Liver (tissue), 9 donors: ENCODE results near the gene ITGAE. TPM values are rescaled to one million over a fixed set of nuclear protein-coding genes. Genes with fewer than 3 reads are reported as not detected.

Source experiments
- DNase-seq: peaks from one replicate; pipeline ENCODE4 v3.0.0-alpha.2; 2017; ENCODE audit warnings: low spot score
- H3K27ac ChIP-seq, 2 donors: one replicate each; pipeline ENCODE4 v1.7.0; 2013; ENCODE audit warnings: inconsistent platforms in 2 of 2, low read length in 2 of 2, control low read depth in 1 of 2, low read depth in 1 of 2, mild to moderate bottlenecking in 1 of 2
- H3K27me3 ChIP-seq, 4 donors: one replicate each; pipeline versions ENCODE4 v1.6.1 to v1.7.0; 2013; ENCODE audit warnings: low read length in 3 of 4, inconsistent platforms in 1 of 4, mild to moderate bottlenecking in 1 of 4, moderate library complexity in 1 of 4; ENCODE audit not compliant: control insufficient read depth in 4 of 4, insufficient read depth in 4 of 4
- H3K36me3 ChIP-seq, 4 donors: one replicate each; pipeline versions ENCODE4 v1.6.1 to v1.7.0; 2013; ENCODE audit warnings: low read length in 3 of 4, mild to moderate bottlenecking in 3 of 4, low read depth in 1 of 4, moderate library complexity in 1 of 4; ENCODE audit not compliant: control insufficient read depth in 4 of 4, insufficient read depth in 3 of 4
- H3K4me1 ChIP-seq, 4 donors: one replicate each; pipeline versions ENCODE4 v1.6.1 to v1.7.0; 2013; ENCODE audit warnings: low read length in 3 of 4, mild to moderate bottlenecking in 3 of 4, moderate library complexity in 1 of 4; ENCODE audit not compliant: control insufficient read depth in 4 of 4, insufficient read depth in 4 of 4
- H3K4me3 ChIP-seq, 3 donors: one replicate each; pipeline versions ENCODE4 v1.6.1 to v1.7.0; 2013; ENCODE audit warnings: low read length in 3 of 3, control low read depth in 1 of 3, low read depth in 1 of 3, mild to moderate bottlenecking in 1 of 3
- H3K9ac ChIP-seq, 2 donors: one replicate each; pipeline ENCODE4 v1.7.0; 2013; ENCODE audit warnings: low read length in 2 of 2, mild to moderate bottlenecking in 2 of 2, moderate library complexity in 2 of 2, control low read depth in 1 of 2, low read depth in 1 of 2
- H3K9me3 ChIP-seq, 4 donors: one replicate each; pipeline versions ENCODE4 v1.6.1 to v1.7.0; 2013; ENCODE audit warnings: low read length in 3 of 4; ENCODE audit not compliant: control insufficient read depth in 4 of 4
- EGR1 ChIP-seq, 2 donors: IDR thresholded peaks; 2 replicates each; pipeline ENCODE4 v1.6.1; 2016 to 2018; ENCODE audit warnings: antibody characterized with exemption in 2 of 2, low read depth in 2 of 2
- FOXA1 ChIP-seq: IDR thresholded peaks from 2 replicates; pipeline ENCODE4 v1.6.1; 2016; ENCODE audit warnings: antibody characterized with exemption
- GABPA ChIP-seq, 2 donors: IDR thresholded peaks in 1 of 2; conservative IDR thresholded peaks in 1 of 2; 2 replicates each; pipeline ENCODE4 v1.6.1; 2016; ENCODE audit warnings: antibody characterized with exemption in 2 of 2, mild to moderate bottlenecking in 1 of 2, moderate library complexity in 1 of 2
- HNF4A ChIP-seq, 2 donors: conservative IDR thresholded peaks; 2 replicates each; pipeline ENCODE4 v1.6.1; 2016; ENCODE audit warnings: antibody characterized with exemption in 2 of 2, mild to moderate bottlenecking in 2 of 2
- HNF4G ChIP-seq: IDR thresholded peaks from 2 replicates; pipeline ENCODE4 v1.6.1; 2016; ENCODE audit warnings: antibody characterized with exemption
- JUND ChIP-seq, 2 donors: IDR thresholded peaks; 2 replicates each; pipeline ENCODE4 v1.6.1; 2016; ENCODE audit warnings: antibody characterized with exemption in 2 of 2
- NR2F2 ChIP-seq: IDR thresholded peaks from 2 replicates; pipeline ENCODE4 v1.6.1; 2016; ENCODE audit warnings: antibody characterized with exemption
- RXRA ChIP-seq, 2 donors: IDR thresholded peaks; 2 replicates each; pipeline ENCODE4 v1.6.1; 2017 to 2018; ENCODE audit warnings: antibody characterized with exemption in 2 of 2, mild to moderate bottlenecking in 1 of 2
- SP1 ChIP-seq: IDR thresholded peaks from 2 replicates; pipeline ENCODE4 v1.6.1; 2018; ENCODE audit warnings: antibody characterized with exemption, mild to moderate bottlenecking
- TAF1 ChIP-seq: conservative IDR thresholded peaks from 2 replicates; pipeline ENCODE4 v1.6.1; 2016; ENCODE audit warnings: antibody characterized with exemption, mild to moderate bottlenecking
- YY1 ChIP-seq: IDR thresholded peaks from 2 replicates; pipeline ENCODE4 v1.6.1; 2016; ENCODE audit warnings: antibody characterized with exemption, mild to moderate bottlenecking
- WGBS: extraction: QIAGEN DNeasy Blood & Tissue Kit; methylation state at CpG from one replicate; pipeline ENCODE4 v1.1.7; 2013; 5-methylcytosine and 5-hydroxymethylcytosine counted together
- polyA plus RNA-seq, 2 donors: library from polyadenylated mRNA; stranded (reverse) in 1 of 2; unstranded in 1 of 2; fragments of 200-250 nt in 1 of 2; fragments of >200 nt in 1 of 2; fragmentation: Nextera tagmentation in 1 of 2; extraction: Ambion mirVana in 1 of 2; gene quantifications; one replicate each; pipeline versions ENCODE4 v1.2.1 to v1.2.3, GENCODE V29; 2013 to 2015
- total RNA-seq, 2 donors: library from RNA; depleted of rRNA; stranded (reverse); fragments of >200 nt; gene quantifications; one replicate each; pipeline ENCODE4 v1.2.3, GENCODE V29; 2014
- TF ChIP-seq, protein P1 (sequence below): IDR thresholded peaks from 2 replicates; pipeline ENCODE4 v1.6.1; 2016; ENCODE audit warnings: antibody characterized with exemption
- TF ChIP-seq, protein P2 (sequence below): IDR thresholded peaks from 2 replicates; pipeline ENCODE4 v1.6.1; 2016; ENCODE audit warnings: antibody characterized with exemption
- TF ChIP-seq, protein P3 (sequence below): IDR thresholded peaks from 2 replicates; pipeline ENCODE4 v1.6.1; 2016; ENCODE audit warnings: antibody characterized with exemption
- TF ChIP-seq, protein P4 (sequence below): fragments of 150-350 bp; IDR thresholded peaks from 2 replicates; pipeline ENCODE4 v1.5.1; 2017; ENCODE audit warnings: improper control_type of control experiment, low read depth, low read length; ENCODE audit not compliant: missing input control
- donor health status: healthy.
- donor health status: healthy.
- donor health status: healthy.
- donor health status: healthy.
- donor health status: healthy.

ITGAE gene
- total and polyA plus RNA-seq, 4 donors = 6.5 to 17.7 (median 12.1) TPM

DNA sequence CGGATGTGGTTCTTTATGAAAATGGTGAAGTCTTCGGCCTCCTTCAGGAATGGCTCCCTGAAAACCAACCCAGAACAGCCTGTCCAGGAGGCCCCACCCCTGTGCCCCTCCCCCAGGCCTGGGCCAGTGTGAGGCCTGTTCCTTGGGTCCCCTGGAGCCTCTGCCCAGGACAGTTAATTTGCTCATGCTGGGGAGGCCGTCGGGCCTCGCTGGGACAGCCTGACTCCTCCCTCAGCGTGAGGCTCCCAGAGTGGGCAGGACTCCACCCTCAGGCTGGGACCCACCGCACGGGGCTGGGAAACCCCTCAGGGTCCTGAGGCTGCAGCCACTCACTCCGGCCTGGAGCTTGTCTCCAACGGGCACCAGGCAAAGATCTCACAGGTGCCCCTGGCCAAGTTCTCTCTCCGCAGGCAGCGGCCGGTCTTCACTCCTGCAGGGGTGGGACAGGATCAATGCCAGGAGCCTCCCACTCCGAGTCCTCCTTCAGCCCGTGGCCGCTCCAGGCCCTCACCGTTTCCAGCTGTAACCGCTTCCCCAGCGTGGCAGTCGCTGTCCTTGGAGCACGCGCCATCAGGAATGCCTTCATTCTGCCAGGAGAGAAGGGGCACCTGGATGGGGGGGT, 110.8 kb downstream of the ITGAE start:
- 87% methylated on average over 22 of the region's 22 CpGs for WGBS

DNA sequence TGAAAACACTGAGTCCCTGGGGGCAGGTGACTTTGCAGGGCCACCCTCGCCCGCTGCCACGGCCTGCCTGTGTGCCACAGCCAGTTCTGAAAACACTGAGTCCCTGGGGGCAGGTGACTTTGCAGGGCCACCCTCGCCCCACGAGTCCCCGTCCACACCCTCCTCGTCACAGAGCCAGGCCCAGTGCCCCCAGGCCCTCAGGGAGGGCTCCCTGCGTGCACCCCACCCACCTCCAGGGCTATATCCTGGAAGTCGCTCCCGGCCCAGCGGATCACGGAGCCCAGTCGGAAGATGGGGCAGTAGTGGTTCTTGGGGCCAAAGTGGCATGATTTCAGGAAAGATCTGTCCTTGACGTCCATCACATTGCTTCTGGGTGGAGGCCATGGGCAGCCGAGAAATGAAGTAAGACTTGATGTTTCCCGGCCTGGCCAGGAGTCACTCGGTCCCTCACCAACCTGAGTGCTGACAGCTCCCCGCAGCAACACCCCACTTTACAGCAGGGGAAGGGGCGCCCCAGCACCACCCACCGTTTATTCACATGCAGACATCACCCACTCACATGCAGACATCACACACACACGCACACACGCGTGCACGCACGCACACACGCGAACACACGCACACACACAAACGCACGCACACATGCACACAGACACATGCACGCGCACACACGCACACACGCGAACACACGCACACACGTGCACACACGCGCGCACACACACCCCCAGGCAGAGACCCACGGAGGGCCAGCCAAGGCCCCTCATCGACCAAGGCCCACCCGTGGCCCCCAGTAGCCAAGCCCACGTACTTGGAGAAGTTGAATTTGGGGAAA, 111.5 kb downstream of the ITGAE start:
- Histone ChIP-seq H3K27ac (no peak overlapping the region), H3K4me3 (no peak overlapping the region), H3K27me3 (no peaks in the 10 kb centered on the region), H3K9me3 (no peaks in the 10 kb centered on the region), H3K4me1 (no peaks in the 10 kb centered on the region), H3K9ac (no peak overlapping the region), H3K36me3 (no peaks in the 10 kb centered on the region)
- DNase-seq = no peak
- TF ChIP-seq YY1 = no peak
- 90% methylated on average over 44 of the region's 44 CpGs for WGBS

More for the DNA sequence above, 110.8 kb downstream of the ITGAE start:
- Histone ChIP-seq H3K9me3 (no peaks in the 10 kb centered on the region), H3K4me3 (no peak overlapping the region), H3K36me3 (no peaks in the 10 kb centered on the region), H3K27ac (no peak overlapping the region), H3K9ac (no peak overlapping the region), H3K4me1 (peaks cover 0 to under 1% (median under 1%) of the 10 kb centered on the region in 4 donors), H3K27me3 (no peaks in the 10 kb centered on the region)
- no peak for DNase-seq
- no peak for TF ChIP-seq EGR1 (IDR thresholded peaks at IDR 0.05; ENCODE audit: low read depth in 2 of 2)
- TF ChIP-seq, protein P1, sequence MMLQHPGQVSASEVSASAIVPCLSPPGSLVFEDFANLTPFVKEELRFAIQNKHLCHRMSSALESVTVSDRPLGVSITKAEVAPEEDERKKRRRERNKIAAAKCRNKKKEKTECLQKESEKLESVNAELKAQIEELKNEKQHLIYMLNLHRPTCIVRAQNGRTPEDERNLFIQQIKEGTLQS = no peak

DNA sequence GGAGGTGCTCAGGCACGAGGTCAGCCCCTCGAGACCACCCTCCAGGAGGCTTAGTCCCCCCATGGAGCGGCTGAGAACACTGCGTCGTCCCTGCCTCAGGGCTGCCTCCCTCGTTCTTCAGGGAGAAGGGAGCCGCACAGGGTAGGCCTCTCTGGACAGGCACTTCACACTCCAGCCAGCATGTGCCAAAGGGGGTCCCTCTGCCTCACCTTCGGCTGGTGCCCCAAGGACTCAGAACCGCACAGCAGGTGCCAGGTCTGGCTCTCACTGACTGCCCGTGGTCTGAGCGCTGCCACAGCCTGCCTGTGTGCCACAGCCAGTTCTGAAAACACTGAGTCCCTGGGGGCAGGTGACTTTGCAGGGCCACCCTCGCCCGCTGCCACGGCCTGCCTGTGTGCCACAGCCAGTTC, 112.1 kb downstream of the ITGAE start:
- H3K27ac ChIP-seq = no peak overlapping the region
- H3K4me1 ChIP-seq = no peaks in the 10 kb centered on the region
- no peak for DNase-seq
- 81% methylated on average over 14 of the region's 14 CpGs for WGBS
- no peaks in the 10 kb centered on the region for H3K36me3 ChIP-seq
- H3K4me3 ChIP-seq = no peak overlapping the region
- H3K27me3 ChIP-seq = no peaks in the 10 kb centered on the region
- no peaks in the 10 kb centered on the region for H3K9me3 ChIP-seq
- H3K9ac ChIP-seq = no peak overlapping the region
- TF ChIP-seq GABPA (IDR thresholded peaks at IDR 0.05 in 1 of 2, conservative IDR thresholded peaks at IDR 0.05 in 1 of 2) (no peak), YY1 (no peak), FOXA1 (no peak), NR2F2 (no peak), HNF4A (conservative IDR thresholded peaks at IDR 0.05) (no peak), JUND (IDR thresholded peaks at IDR 0.05) (no peak), RXRA (IDR thresholded peaks at IDR 0.05) (no peak), TAF1 (no peak), EGR1 (IDR thresholded peaks at IDR 0.05; ENCODE audit: low read depth in 2 of 2) (no peak), SP1 (no peak), HNF4G (no peak)
- TF ChIP-seq, protein P2, sequence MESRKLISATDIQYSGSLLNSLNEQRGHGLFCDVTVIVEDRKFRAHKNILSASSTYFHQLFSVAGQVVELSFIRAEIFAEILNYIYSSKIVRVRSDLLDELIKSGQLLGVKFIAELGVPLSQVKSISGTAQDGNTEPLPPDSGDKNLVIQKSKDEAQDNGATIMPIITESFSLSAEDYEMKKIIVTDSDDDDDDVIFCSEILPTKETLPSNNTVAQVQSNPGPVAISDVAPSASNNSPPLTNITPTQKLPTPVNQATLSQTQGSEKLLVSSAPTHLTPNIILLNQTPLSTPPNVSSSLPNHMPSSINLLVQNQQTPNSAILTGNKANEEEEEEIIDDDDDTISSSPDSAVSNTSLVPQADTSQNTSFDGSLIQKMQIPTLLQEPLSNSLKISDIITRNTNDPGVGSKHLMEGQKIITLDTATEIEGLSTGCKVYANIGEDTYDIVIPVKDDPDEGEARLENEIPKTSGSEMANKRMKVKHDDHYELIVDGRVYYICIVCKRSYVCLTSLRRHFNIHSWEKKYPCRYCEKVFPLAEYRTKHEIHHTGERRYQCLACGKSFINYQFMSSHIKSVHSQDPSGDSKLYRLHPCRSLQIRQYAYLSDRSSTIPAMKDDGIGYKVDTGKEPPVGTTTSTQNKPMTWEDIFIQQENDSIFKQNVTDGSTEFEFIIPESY = no peak
- TF ChIP-seq, protein P3, sequence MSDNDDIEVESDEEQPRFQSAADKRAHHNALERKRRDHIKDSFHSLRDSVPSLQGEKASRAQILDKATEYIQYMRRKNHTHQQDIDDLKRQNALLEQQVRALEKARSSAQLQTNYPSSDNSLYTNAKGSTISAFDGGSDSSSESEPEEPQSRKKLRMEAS = no peak
- TF ChIP-seq, protein P4, sequence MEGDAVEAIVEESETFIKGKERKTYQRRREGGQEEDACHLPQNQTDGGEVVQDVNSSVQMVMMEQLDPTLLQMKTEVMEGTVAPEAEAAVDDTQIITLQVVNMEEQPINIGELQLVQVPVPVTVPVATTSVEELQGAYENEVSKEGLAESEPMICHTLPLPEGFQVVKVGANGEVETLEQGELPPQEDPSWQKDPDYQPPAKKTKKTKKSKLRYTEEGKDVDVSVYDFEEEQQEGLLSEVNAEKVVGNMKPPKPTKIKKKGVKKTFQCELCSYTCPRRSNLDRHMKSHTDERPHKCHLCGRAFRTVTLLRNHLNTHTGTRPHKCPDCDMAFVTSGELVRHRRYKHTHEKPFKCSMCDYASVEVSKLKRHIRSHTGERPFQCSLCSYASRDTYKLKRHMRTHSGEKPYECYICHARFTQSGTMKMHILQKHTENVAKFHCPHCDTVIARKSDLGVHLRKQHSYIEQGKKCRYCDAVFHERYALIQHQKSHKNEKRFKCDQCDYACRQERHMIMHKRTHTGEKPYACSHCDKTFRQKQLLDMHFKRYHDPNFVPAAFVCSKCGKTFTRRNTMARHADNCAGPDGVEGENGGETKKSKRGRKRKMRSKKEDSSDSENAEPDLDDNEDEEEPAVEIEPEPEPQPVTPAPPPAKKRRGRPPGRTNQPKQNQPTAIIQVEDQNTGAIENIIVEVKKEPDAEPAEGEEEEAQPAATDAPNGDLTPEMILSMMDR = no peak
- TF ChIP-seq, protein P1 = no peak
